ENCODE measurements around the gene SETD6.

DNA sequence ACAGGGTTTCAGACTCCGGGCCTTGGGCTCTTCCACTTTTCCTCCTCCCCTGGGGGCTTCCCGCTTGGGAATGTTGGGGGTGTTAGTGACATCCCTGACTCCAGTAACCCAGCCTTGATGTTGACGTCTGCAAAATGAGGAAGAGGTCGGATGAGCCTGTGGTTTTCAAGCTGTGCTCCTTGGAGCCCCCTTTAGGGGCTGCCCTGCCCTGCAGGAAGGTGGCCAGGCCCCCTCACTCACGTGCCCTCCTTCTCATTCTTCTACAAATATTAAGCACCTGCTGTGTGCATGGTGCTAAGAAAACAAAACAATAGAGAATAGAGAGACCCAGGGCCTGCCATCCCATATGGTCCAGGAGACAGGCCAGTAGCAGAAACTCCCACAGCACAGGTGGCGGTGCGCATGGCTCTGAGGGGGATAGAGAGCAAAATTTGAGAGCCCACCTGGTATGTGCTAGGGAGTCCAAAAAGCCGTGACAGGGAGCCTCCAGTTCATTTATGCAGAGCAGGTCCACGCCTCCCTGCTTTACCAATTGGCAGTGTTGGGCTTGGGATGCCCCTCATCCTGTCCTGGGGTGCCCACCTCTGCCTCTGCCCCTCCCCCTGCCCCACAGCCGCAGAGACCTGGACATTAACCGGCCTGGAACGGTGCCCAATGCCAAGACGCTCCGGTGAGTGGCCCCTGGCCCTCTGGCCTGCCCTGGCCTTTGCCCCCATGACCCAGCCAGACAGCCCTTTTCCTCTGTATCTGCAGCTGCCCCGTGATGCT, 7.9 kb upstream of the SETD6 start:
- TF ChIP-seq, protein P1, sequence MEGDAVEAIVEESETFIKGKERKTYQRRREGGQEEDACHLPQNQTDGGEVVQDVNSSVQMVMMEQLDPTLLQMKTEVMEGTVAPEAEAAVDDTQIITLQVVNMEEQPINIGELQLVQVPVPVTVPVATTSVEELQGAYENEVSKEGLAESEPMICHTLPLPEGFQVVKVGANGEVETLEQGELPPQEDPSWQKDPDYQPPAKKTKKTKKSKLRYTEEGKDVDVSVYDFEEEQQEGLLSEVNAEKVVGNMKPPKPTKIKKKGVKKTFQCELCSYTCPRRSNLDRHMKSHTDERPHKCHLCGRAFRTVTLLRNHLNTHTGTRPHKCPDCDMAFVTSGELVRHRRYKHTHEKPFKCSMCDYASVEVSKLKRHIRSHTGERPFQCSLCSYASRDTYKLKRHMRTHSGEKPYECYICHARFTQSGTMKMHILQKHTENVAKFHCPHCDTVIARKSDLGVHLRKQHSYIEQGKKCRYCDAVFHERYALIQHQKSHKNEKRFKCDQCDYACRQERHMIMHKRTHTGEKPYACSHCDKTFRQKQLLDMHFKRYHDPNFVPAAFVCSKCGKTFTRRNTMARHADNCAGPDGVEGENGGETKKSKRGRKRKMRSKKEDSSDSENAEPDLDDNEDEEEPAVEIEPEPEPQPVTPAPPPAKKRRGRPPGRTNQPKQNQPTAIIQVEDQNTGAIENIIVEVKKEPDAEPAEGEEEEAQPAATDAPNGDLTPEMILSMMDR (IDR thresholded peaks at IDR 0.05), result no peak
- TF ChIP-seq POLR2A (IDR thresholded peaks at IDR 0.05), result no peak

Data from testis (tissue), 2 donors.